ENCODE measurements around the gene CDH23.

- TF ChIP-seq CTCF (IDR thresholded peaks at IDR 0.05; ENCODE audit: control extremely low read depth in 1 of 3, insufficient read depth in 1 of 3, low read depth in 1 of 3, low read length in 3 of 3) (no peak), EZH2 (IDR thresholded peaks at IDR 0.05; ENCODE audit: low read depth, low read length, severe bottlenecking) (no peak), POLR2A (IDR thresholded peaks at IDR 0.05; ENCODE audit: control extremely low read depth in 1 of 2, low read depth in 2 of 2, low read length in 2 of 2) (no peak), SP2 (IDR thresholded peaks at IDR 0.05; ENCODE audit: low read length) (no peak), CBX8 (IDR thresholded peaks at IDR 0.05; ENCODE audit: borderline replicate concordance, low read depth, low read length) (no peak), SP1 (IDR thresholded peaks at IDR 0.05; ENCODE audit: low read depth, low read length) (no peak), SIX5 (IDR thresholded peaks at IDR 0.05; ENCODE audit: low read depth, low read length) (no peak), MAX (IDR thresholded peaks at IDR 0.05) (no peak), CHD7 (IDR thresholded peaks at IDR 0.05; ENCODE audit: insufficient replicate concordance, low read length) (no peak), CHD1 (IDR thresholded peaks at IDR 0.05; ENCODE audit: low read depth, low read length) (no peak), ASH2L (IDR thresholded peaks at IDR 0.05; ENCODE audit: low read length) (no peak)
These were observed 326.1 kb downstream of the CDH23 start for GRCh38 chr10:71722849-71723248.
